ENCODE results near the gene STON2.
"Not testable (repeated sequence)": the region's sequence is repeated elsewhere in the genome, so short reads cannot be mapped to it uniquely, and the experiment has no call there.

The STON2 gene

DNA sequence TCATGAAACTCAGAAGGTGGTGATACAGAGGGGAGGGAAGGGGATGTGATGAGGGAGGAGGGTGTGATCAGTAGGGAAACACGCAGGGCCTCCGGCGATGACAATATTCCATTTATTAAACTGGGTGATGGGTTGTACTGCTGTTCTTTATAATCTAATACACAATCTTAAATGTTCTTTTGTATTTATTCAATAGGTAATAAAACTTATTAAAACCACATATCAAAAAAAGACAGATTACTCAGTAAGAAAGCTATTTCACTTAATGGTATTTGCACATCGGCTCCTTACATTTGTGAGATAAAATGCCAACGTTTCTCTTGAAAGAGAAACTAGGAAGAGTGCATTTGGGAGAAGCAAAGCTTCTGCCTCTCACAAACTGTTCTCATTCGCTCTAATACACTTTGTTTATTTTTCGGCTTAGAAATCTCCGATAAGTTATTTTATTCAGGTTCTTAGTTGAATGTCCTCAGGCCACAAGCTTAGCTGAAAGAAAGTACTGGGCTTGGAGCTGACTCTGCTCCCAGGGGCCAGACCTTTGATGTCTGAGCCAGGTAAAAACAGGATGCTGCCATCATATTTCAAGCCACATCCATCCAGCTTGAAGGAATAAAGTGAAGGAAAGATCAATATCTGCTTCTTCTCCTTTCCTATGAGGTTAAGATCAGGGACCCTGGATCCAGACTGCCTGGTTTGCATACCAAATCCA lies 17.5 kb downstream of the STON2 start:
- no peak for DNase-seq

DNA sequence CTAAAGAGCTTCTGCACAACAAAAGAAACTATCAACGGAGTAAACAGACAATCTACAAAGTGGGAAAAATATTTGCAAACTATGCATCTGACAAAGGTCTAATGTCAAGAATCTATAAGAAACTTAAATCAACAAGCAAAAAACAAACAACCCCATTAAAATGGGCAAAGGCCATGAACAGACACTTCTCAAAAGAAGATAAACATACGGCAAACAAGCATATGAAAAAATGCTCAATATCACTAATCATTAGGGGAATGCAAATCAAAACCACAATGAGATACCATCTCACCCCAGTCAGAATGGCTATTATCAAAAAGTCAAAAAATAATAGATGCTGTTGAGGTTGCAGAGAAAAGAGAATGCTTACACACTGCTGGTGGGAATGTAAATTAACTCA lies 20.1 kb downstream of the STON2 start:
- DNase-seq, result not testable (repeated sequence)

DNA sequence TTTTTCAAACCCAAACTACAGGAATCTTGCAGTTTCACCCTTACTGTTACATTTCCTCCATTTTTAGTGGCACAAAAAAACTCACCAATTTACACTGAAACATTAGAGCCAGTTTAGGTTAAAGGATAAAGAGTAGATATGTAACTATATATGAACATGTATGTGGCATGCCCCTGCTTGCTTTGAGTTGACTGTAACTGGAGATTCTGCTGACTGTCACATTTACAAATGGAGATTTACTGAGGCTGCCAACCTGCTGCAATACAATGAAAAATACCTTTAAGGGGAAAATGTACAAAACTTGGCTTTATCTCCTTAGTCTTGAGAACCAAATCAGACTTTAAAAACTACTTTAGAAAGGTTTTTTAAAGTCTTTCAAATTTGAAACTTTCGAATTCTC lies 28.3 kb downstream of the STON2 start:
- DNase-seq, result no peak

DNA sequence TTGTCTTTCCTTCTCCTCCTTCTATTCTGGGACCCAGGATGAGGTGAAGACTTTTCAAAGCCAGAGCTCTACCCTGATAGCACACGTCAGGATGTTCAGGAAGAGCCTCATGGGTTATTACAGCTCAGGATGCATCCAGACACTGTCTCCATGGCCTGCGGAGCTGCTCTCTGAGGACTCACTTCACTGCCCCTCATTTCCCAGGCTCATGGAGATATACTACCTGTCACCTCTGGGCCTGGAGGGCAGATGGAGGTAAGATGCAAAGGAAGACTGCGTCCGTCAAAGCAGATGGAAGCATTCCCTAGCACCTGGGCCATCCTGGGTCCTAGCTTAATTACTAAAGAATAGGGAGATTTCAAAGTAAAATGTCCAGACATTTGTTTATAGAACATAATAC lies 32.6 kb downstream of the STON2 start:
- no peak for DNase-seq

DNA sequence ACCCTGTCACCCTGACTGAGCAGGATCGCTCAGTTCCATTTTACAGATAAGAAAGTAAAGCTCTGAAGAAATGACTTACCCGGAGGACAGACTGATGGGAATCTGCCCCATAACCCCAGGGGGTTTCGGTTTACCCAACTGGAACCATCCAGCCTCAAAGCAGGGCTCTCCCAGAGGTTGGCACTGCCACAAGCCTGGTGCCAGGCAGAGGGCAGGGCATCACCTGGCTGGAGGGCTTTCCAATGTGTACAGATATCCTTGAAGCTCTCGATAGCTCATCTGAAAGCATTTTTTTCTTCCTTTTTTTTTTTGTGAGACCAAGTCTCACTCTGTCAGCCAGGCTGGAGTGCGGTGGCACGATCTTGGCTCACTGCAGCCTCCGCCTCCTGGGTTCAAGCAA lies 33.2 kb downstream of the STON2 start:
- no peak for DNase-seq

DNA sequence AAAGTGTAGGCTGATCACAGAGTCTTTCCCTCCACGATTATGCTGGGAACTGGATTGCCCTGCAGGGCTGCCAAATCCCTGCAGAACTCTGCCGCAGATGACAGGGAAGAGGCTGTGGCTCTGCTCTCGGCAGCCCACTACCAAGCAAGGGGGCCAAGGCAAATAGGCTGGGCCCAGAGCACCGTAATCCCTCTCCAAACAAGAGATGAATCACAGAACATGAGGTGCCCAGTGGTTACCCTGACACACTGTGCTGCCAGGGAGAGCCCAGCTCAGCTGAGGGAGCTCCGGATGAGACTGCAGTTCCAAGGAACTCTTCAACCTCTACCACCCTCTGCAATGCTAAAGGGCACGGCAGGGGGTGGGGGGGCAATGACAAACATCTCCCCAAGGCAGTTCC lies 33.9 kb downstream of the STON2 start:
- no peak for DNase-seq

DNA sequence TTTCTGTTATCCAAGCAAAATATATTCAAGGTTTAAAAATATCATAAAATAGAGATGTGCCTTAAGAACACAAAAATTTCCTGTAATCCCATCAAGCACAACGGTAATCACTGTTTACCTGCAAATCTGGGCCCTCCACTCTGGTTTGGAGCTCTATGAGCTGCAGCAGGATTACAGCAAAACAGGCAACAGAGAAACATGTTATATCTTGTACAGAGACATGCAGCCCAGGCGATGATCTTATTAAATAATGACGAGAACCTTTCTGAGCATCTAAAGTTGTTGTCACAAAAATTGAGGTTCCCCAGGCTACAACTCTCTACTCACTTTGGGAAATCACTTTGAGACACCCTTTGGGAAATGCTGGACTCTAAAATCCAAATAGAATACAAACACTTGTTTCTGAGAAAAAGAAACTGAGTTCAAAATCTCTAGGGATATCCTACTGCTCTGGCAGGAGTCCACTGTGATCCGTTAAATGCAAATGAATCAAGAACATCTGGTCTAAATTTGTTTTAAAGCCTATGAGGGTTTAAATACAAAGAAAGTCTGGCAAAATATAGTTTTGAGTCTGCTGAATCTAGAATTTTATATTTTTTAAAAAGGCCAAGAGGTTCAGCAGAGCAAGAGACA lies 36.3 kb downstream of the STON2 start:
- DNase-seq, result no peak

DNA sequence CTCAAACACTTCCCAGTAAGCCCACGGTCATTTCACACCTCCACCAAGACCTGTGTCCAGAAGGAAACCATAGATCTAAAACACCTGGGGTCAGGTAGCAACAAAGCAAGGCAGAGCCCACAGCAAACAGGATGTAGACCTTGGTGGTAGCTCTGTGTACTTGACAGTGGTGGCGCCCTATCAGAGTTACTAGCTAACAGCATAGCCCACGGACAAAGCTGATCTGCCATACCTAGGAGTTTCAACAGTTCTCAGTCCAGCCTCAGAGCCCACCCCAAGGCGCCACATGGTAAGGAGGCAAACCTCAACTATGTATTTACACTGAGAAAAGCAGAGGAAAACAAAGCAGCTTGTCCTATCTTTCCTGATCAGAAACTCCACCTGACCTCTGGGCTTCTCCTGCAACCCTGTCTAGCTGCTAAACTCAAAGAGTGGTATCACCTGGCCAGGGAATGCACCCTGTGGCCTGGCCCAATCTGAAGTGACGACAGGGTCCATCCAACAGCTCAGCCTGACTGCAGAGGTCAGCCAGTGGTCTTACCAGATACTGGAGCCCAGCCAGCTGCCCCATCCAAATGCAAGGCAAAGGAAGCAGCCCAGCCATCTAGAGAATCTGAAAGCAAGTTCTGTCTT lies 46.3 kb downstream of the STON2 start:
- no peak for DNase-seq

DNA sequence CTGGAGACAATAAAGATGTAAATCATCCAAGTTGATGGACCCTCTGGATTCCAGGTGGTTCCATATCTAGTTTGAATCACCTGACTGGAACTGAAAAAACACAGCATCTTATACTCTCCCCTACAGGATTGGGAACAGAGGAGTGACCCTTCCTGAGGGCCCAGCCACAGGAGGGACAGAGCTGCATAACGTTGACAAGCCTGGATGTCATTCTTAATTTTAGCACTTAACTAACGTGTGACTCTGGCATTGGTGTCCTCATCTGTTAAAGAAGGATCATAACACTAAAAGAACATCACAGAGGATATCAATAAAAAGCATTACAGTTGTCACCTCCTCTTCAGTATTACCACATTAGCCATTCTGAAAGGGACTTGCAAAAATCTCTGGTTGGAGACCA lies 47.7 kb downstream of the STON2 start:
- DNase-seq, result no peak

DNA sequence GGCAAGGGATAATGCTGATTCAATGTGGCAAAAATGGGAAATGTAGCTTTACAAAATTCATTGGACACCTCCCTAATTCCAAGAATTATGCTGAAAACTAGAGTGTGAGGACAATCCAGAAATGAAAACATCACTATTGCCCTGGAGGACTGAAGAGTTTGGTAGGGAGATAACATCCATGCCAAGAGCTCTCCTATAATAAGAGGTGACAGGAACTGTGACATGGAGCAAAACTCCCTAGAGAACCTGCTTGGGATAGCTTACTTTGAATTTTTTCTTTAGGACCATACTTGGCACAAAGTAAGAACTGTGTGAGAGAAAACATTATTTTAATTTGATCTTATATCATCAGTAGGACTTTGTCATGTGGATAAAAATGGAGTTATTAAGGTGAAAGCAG lies 48.9 kb downstream of the STON2 start:
- DNase-seq, result no peak

DNA sequence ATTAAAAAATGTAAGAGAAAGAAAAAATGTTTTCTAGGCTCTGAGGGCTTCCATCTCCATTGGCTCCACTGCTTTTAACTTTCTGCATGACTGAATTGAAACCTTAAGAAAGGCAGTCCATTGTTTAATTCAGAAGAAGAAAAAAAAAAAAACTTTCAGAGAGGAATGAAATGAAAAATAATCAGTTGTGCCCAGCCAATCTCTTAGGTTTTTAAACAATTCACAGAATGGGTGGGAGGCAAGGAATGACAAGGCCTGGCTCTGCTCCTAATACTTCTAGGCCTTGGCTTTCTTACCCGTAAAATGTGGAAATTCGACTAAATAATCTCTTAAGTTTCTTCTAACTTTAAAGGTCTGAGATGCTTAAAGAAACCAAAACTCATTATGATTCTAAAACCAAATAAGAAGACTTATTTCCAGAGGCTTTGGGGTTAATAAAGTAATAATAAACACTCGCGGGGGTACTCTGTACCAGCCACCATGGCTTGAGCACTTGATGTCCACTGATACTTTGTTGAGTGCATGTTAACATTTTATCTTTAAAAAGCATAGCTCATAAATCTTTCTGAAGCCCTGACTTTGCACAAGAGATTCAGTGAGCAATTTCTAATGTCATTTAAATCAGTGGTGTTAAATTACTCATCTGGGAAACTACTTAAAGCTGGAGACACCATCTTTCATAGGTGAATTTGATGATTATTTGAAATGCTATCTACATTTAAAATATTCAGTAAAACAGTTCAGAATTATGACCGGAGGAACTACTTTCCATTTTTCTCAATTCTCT lies 49.6 kb downstream of the STON2 start:
- no peak for DNase-seq

DNA sequence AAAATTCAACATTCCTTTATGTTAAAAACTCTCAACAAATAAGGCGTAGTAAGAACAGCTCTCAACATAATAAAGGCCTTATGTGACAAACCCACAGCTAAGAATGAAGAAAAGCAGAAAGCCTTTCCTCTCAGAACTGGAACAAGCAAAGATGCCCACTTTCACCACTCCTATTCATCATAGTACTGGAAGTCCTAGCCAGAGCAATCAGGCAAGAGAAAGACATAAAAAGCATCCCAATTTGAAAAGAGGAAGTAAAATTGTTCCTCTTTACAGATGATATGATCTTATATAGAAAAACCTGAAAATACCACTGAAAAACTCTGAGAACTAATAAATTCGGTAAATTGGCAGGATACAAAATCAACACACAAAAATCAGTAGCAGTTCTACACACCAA lies 52.1 kb downstream of the STON2 start:
- no peak for DNase-seq

DNA sequence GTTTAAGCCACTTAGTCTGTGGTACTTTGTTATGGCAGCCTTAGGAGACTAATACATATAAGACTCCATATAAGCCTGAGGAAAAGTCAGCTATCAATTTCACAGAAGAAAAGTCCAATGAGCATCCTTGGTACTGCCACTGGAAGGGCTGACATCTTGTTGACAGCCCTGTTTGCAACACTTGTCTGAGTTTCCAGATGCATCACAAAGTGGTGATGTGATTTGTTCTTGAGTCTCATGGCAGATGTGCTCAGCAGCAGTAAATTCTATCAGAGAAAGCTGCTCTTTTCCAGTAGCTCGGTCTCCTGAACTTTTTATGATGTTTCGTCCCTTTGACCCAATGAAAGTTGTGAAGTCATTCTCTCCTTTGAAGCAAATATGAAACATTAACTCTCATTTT lies 54.3 kb downstream of the STON2 start:
- DNase-seq, result no peak

DNA sequence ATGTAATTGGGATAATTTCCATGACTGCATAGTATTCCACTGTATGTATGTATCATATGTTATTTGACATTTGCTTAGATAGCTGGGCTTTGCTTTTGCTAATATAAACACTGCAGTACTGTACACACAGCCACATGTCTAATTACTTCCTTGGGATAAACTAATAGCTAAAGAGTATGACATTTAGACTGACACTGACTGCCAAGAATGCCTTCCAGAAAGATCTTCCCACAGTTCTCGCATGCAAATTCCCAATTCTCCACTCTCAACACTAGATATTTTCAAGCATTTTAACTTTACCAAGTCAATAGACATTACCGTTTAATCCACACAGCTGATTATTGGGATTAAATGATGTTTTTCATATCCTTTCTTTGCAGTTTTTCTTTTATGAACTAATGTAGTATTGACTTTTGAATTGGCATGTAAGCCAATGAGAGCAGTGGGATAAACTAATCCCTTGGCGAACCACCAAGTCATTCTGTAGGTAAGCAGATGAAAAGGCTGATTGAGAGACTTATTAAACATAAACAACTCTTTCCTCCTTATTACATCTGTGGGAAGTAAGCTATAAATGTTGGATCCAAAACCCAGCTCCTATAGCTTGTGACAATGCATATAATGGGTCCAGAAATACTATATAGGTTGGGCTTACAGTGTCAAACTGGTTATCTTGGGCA lies 55.5 kb downstream of the STON2 start:
- DNase-seq, result no peak

DNA sequence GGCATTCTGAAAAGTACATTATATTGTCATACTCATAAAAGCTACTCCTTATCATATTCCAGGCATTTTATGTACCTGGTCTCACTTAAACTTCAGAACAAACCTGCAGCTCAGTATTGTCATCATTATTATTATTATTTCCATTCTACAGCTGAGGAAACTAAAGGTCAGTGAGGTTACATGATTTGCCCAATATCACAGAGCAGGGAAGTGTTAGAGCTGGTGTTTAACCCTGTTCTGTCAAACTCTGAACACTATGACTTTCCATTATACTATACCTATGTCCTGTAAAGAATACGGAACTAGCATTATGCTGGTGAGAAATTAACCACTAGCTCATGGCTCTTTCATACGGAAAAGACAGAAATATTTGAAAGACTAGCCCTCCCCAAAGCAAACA lies 56.4 kb downstream of the STON2 start:
- no peak for DNase-seq

DNA sequence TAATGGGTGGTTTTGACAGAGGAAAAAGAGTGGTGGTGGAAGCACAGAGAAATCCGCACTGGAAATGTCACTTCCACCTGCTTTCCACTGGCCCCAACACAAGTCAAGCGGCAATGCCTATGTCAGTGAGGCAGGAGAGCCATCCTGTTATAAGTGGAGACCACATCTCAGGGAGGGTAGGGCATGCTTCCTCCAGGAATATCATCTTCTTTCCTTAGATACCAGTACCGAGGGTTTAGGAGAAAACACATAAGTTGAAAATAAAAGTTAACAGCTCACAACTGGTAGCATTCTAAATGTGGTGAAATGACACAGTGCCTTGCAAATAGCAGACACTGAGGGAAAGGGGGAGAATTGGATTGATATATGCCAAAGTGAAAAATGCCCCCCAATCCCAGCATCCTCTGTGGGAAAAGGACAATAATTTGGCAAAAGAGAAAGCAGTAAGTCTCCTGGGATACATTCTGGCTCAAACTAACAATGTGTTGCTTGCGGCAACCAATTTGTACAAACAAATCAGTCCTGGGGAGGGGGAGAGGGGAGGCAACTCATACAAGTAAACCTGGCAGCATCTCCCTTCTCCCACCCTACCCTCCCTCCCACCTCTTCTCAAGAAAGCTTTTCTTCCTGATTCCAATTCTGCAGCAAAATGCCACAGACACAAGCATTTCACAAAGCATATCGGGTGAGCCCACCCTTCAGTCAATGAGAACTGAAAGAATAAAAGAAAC lies 57.1 kb downstream of the STON2 start:
- DNase-seq, result no peak

DNA sequence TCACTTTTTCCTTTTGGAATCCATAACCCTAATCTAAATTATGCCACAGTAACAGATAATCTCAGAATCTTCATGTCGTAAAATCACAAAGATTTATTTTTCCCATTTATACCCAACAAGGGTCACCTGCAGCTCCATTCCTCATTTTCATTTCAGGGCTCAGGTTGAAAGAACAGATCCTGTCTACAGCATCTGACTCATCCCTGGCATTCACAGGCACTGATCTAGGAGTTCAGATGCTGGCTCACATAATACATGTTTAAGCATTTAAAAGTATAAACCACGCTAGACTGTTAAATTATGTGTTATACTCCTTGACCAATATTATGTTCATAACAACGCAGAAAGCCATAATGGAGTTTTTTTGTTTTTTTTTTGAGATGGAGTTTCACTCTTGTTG lies 58.3 kb downstream of the STON2 start:
- DNase-seq, result no peak

DNA sequence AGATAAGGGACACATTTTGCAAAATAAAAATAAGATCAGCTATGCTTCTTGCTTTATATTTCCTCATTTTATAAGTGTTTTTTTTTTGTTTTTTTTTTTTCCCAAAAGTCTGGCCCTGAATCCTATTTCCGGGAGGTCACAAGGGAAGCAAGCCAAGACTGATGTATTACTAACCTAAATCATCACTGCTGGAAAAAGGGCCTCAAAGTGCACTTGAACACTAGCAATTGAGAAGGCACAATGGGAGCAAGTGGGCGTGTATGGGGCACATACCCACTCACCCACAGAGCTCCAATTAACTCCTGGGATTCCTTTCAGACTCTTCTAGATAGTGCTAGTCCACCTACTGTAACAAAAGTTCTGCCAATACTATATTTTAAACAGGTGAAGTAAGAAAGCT lies 58.8 kb downstream of the STON2 start:
- no peak for DNase-seq

DNA sequence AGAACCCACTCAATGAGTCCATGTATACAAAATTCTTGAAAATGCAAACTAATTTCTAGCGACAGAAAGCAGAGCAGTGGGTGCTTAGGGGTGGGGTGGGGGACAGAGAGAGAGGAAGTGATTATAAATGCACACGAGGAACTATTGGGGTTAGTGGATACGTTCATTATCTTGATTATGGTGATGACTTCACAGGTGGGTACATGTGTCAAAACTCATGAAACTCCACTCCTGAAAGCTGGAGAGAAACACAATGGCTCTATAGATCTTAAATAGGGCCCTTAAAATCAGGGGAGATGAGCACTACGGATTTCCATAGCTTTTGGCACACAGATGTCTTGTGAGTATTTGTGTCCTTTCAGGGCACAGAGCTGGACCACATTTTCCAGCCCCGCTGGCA lies 59.9 kb downstream of the STON2 start:
- DNase-seq, result no peak

DNA sequence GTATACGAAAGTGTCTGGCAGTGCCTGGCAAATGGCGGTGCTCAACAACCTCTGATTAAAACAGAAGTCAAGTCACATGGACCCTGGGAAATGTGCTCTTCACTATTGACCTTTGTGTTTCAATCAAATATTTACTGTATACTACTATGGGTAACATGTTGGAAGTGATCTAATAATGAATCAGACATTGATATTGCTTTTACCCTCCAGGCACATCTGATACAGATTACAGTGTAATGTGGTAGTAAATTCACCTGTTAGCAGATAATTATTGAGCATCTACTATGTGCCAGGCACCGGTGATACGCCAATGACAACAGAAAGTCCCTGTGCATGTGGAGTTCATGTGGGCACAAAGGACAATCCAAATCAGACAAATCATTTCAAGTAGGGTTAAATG lies 63.1 kb downstream of the STON2 start:
- DNase-seq, result no peak

DNA sequence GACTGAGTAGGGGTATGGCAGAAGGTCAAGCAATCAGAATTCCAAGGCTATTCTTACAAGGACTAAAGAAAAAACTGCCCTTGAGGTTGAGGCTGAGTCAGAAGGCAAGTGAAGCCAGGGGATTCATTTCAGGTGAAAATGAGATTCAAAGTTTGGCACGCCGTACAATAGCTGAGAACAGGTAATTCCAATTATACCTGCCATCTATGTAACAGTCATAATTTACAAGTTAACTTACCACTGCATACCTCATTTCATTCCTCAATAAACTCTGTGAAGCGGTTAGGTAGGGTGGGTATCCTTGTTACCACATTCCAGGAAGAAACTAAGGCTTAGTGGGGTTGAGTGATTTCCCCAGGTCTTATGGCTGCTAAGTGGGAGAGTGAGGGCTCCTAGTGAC lies 64.1 kb downstream of the STON2 start:
- no peak for DNase-seq

DNA sequence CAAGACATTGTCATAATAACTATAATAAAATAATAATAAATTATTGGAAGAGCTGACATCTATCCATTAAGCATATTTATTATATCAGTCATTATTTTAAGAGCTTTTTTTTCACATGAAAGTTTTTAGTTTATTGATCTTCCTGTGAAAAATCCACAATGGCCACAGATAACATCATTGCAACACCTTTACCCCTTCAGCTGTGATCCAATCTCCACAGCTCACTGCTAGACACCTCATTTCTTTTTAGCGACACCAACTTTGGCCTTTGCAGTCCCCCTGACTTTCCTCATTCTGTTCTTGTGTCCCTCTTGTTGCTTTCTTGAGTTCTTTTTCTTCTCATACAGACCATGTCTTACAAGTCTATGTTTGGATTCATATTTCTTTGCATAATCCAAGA lies 67.4 kb downstream of the STON2 start:
- DNase-seq, result no peak
